H54 (cell line): ENCODE results near the gene PYGB.

Experiments used
- DNase-seq: peaks from one replicate; pipeline ENCODE4 v3.0.0; 2011; ENCODE audit warnings: low spot score, mixed read lengths; ENCODE audit not compliant: insufficient read length
- FAIRE-seq: peaks from 3 replicates; lab custom pipeline; 2011; peaks lifted over from hg19 to GRCh38; lab: Jason Lieb, UNC
- POLR2A ChIP-seq: IDR thresholded peaks from 2 replicates; pipeline ENCODE4 v1.6.1; 2011; ENCODE audit warnings: low read depth, mild to moderate bottlenecking, low read length

Gene PYGB

DNA sequence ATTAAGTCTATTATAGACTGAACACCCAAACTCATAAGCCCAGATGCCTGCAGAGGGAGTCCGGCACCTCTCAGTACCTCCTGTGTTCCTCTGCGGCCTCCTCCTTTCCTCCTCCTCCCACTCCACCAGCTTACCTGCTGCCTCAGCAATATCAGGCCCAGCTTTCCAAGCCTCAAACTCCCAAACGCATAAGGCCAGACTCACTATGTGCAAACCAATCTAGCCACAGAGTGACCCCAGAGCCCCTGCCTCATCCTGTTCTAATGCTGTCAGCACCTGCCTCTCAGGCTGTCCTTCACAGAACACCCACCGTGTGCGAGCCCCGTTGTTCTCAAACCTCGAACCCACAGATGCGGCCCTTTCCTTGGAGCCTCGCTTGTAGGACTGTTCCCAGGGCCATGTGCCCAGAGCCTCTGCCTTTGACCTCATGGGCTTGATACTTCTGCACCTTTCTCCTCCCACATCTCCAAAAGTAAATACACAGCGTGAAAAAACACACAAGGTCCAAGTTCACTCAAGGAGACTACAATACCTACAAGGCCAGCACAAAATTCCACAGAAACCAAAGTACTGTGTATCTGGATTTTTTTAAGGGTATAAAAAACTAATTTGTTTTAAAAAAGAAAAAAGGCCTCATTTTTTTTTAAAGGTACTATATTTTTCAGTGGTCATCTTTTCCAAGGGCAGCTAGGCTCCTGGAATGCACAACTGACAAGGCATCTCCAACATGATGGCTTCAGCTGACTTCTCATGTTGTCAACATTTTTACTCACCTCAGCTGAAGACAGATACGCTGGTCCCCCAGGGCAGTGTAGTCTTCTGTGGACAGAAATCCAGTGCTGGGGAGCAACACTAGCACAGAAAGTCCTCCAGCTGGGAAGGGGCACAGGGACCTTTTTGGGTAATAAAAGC is 90.5 kb downstream of the PYGB start:
- no peak for FAIRE-seq
- DNase-seq, result no peak
- TF ChIP-seq POLR2A, result no peak

DNA sequence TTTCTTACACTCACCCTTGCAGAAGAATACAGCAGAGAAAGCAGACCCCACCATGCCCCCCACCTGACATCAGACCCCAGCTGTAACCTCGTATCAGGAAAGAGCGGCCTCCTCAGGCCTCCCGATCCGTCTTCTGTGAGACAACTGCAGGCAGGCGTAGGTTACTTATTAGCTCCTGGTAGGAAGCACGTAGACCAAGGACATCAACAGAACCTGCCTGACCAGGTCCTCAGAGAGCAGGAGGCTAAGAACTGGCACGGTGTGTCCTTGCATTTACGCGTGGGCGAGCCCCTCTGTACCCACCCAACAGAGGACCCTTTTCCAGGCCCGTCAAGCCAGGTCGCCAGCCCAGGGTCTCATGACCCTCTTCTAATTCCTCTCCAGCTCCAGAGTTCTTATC is 91.7 kb downstream of the PYGB start:
- TF ChIP-seq POLR2A, result no peak
- DNase-seq (no peak), FAIRE-seq (no peak)

DNA sequence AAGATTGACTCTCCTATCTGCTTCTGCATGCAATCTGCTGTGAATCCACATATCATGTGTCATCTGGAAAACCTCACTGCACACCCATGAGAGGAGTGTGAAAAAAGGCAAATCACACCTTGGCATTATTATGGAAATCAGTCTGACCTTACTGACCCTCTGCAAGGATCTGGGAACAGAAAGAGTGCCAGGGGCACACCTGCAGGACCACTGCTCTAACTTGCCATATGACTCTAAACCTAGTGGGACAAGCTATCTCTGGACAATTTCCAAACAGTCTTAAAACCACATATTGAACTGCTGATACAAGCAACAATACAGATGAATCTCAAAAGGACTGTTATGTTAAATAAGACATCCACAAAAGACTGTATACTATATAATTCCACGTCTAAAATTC is 92.5 kb downstream of the PYGB start:
- FAIRE-seq (no peak), DNase-seq (no peak)

GRCh38 chr20:25341716-25342680 is 94.1 kb downstream of the PYGB start:
- TF ChIP-seq POLR2A, result no peak
- DNase-seq (no peak), FAIRE-seq (no peak)

More for the DNA sequence above, 92.5 kb downstream of the PYGB start:
- no peak for TF ChIP-seq POLR2A

DNA sequence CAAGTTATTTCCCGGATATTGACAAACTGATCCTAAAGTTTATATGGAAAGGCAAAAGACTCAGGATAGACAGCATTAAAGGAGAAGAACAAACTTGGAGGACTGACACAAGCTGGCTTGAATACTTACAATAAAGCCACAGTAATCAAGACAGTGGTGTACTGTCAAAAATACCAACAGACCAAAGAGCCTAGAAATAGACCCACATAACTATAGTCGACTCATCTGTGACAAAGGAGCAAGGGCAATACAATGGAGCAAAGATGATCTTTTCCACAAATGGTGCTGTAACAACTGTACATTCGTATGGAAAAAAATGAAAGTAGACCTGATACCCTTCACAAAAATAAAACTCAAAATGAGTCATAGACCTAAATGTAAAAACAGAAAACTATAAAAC is 96.7 kb downstream of the PYGB start:
- no peak for FAIRE-seq

DNA sequence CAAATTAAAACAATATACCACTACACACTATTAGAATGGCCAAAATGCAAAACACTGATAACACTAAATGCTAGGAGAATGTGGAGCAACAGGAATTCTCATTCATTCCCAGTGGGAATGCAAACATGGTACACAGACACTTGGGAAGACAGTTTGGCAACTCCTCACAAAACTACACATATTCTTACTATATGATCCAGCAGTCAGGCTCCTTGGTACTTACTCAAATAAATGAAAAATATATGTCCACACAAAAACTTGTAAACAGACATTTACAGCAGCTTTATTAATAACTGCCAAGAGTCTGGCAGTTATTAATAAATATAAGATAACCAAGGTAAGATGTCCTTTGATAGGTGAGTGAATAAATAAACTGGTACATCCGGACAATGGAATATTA is 97.8 kb downstream of the PYGB start:
- DNase-seq (no peak), FAIRE-seq (no peak)
- no peak for TF ChIP-seq POLR2A

More for the DNA sequence above, 96.7 kb downstream of the PYGB start:
- DNase-seq, result no peak
- no peak for TF ChIP-seq POLR2A

DNA sequence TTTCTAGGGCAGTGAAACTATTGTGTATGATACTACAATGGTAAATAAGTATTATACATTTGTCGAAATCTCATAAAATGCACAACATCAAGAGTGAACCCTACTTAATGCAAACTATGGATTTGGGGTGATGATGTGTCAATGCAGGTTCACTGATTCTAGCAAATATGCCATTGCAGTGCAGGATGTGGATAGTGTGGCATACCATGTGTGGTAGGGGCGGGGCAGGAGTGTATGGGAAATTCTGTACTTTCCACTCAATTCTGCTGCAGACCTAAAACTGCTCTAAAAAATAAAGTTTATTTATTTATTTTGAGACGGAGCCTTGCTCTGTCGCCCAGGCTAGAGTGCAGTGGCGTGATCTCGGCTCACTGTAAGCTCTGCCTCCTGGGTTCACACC is 98.5 kb downstream of the PYGB start:
- no peak for TF ChIP-seq POLR2A
- FAIRE-seq, result no peak
- DNase-seq, result no peak
